Gastroesophageal sphincter (tissue), 3 donors: ENCODE measurements around the gene CBR1.
A peak's percentile ranks its signal among the peaks of the same experiment; 100 is the strongest.

Experiments
- EP300 ChIP-seq: sonication (generic); formaldehyde crosslinking; IDR thresholded peaks from one replicate; pipeline ENCODE4 v1.6.1; 2017; ENCODE audit warnings: antibody characterized with exemption, mild to moderate bottlenecking
- POLR2A ChIP-seq, 2 donors: fragments of 450-650 bp; IDR thresholded peaks; one replicate each; pipeline ENCODE4 v1.6.1; 2017; ENCODE audit warnings: antibody characterized with exemption in 2 of 2, mild to moderate bottlenecking in 2 of 2, moderate library complexity in 1 of 2
- POLR2AphosphoS5 ChIP-seq: sonication (generic); formaldehyde crosslinking; IDR thresholded peaks from one replicate; pipeline ENCODE4 v1.6.1; 2017; ENCODE audit warnings: antibody characterized with exemption
- TF ChIP-seq, protein P1 (sequence below), 4 experiments: fragments of 200-600 bp in 2 of 4; fragments of 450-650 bp in 2 of 4; sonication (generic) in 1 of 4; IDR thresholded peaks; one replicate each; pipeline ENCODE4 v1.5.1; 2017 to 2019; ENCODE audit warnings: antibody characterized with exemption in 4 of 4, mild to moderate bottlenecking in 2 of 4, moderate library complexity in 2 of 4

DNA sequence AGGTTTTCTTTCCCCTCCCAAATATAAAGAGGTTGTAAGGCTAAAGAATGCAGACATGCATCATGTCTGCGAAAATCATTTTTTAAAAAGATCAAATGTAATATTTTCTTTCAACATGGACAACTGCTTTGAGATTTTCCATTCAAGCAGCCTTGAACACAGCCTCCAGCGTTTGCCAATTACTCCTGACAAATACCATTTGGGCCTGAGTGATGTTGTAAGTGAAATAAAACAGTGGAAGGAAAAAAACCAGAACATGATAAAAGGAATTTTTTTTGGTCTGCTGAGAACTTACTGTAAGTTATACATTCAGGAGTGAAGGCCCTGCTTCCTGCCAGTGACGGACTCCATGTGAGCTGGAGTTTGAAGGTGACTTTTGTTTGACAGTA, 46.7 kb upstream of the CBR1 start:
- TF ChIP-seq, protein P1, sequence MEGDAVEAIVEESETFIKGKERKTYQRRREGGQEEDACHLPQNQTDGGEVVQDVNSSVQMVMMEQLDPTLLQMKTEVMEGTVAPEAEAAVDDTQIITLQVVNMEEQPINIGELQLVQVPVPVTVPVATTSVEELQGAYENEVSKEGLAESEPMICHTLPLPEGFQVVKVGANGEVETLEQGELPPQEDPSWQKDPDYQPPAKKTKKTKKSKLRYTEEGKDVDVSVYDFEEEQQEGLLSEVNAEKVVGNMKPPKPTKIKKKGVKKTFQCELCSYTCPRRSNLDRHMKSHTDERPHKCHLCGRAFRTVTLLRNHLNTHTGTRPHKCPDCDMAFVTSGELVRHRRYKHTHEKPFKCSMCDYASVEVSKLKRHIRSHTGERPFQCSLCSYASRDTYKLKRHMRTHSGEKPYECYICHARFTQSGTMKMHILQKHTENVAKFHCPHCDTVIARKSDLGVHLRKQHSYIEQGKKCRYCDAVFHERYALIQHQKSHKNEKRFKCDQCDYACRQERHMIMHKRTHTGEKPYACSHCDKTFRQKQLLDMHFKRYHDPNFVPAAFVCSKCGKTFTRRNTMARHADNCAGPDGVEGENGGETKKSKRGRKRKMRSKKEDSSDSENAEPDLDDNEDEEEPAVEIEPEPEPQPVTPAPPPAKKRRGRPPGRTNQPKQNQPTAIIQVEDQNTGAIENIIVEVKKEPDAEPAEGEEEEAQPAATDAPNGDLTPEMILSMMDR (IDR thresholded peaks at IDR 0.05) = no peak
- TF ChIP-seq POLR2AphosphoS5 (peak; percentile 38), EP300 (no peak), POLR2A (IDR thresholded peaks at IDR 0.05) (no peak)
